B cell (primary cell): ENCODE data around the gene PREP.

ENCODE experiments used
- EZH2 ChIP-seq: IDR thresholded peaks from 2 replicates; pipeline ENCODE4 v1.6.1; 2012; ENCODE audit warnings: borderline replicate concordance, low read depth, mild to moderate bottlenecking, moderate library complexity, low read length; ENCODE audit not compliant: insufficient read depth, poor library complexity, severe bottlenecking
- TF ChIP-seq, protein P1 (sequence below): fragments of 200-600 bp; IDR thresholded peaks from one replicate; pipeline ENCODE4 v1.8.0; 2022; ENCODE audit warnings: antibody characterized with exemption, mild to moderate bottlenecking

DNA sequence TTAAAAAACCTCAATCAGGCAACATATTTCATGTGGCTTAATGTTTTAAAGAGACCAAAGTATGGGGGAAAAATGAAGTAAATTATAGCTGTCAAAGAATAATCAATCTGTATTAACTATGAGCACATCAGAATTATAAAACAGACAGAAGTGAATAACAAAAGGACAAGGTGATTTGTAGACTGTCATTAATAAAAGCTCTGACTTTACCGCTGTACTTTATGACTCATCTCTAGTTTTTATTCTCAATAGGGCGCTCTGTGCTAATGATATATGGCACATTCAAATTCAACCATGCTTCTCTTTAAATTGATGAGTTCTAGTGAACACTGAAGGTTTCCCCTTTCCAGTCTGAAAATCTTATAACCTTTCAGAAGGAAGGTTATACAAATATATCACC is 72.0 kb downstream of the PREP start:
- TF ChIP-seq, protein P1, sequence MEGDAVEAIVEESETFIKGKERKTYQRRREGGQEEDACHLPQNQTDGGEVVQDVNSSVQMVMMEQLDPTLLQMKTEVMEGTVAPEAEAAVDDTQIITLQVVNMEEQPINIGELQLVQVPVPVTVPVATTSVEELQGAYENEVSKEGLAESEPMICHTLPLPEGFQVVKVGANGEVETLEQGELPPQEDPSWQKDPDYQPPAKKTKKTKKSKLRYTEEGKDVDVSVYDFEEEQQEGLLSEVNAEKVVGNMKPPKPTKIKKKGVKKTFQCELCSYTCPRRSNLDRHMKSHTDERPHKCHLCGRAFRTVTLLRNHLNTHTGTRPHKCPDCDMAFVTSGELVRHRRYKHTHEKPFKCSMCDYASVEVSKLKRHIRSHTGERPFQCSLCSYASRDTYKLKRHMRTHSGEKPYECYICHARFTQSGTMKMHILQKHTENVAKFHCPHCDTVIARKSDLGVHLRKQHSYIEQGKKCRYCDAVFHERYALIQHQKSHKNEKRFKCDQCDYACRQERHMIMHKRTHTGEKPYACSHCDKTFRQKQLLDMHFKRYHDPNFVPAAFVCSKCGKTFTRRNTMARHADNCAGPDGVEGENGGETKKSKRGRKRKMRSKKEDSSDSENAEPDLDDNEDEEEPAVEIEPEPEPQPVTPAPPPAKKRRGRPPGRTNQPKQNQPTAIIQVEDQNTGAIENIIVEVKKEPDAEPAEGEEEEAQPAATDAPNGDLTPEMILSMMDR: no peak
- TF ChIP-seq EZH2: no peak
